Suprapubic skin (tissue), 4 donors: ENCODE data around the gene RNU1-4. TPM values are rescaled to one million over a fixed set of nuclear protein-coding genes. Genes with fewer than 3 reads are reported as not detected.
"Not testable (repeated sequence)": the region's sequence is repeated elsewhere in the genome, so short reads cannot be mapped to it uniquely, and the experiment has no call there.

Experiments used
- DNase-seq, 2 donors: peaks; one replicate each; pipeline ENCODE4 v3.0.0-alpha.2; 2019; ENCODE audit warnings: low spot score in 2 of 2
- H3K27ac ChIP-seq: fragments of 200-600 bp; sonication (generic); one replicate; pipeline ENCODE4 v1.5.1; 2019
- H3K27me3 ChIP-seq: fragments of 200-600 bp; sonication (generic); one replicate; pipeline ENCODE4 v1.5.1; 2019
- H3K36me3 ChIP-seq: fragments of 200-600 bp; sonication (generic); one replicate; pipeline ENCODE4 v1.5.1; 2019
- H3K4me1 ChIP-seq: fragments of 200-600 bp; sonication (generic); one replicate; pipeline ENCODE4 v1.5.1; 2019
- H3K4me3 ChIP-seq: fragments of 200-600 bp; sonication (generic); one replicate; pipeline ENCODE4 v1.5.1; 2019; ENCODE audit warnings: mild to moderate bottlenecking
- H3K9me3 ChIP-seq: fragments of 200-600 bp; sonication (generic); one replicate; pipeline ENCODE4 v1.5.1; 2019
- WGBS: methylation state at CpG from one replicate; pipeline ENCODE4 v1.1.5; 2018; 5-methylcytosine and 5-hydroxymethylcytosine counted together
- total RNA-seq, 4 donors: library from RNA; depleted of rRNA; stranded (reverse); fragments of >200 nt; gene quantifications; one replicate each; pipeline ENCODE4 v1.1.0, GENCODE V29; 2016

RNU1-4 gene
- under 1 TPM; under 0.01 TPM for total RNA-seq

DNA sequence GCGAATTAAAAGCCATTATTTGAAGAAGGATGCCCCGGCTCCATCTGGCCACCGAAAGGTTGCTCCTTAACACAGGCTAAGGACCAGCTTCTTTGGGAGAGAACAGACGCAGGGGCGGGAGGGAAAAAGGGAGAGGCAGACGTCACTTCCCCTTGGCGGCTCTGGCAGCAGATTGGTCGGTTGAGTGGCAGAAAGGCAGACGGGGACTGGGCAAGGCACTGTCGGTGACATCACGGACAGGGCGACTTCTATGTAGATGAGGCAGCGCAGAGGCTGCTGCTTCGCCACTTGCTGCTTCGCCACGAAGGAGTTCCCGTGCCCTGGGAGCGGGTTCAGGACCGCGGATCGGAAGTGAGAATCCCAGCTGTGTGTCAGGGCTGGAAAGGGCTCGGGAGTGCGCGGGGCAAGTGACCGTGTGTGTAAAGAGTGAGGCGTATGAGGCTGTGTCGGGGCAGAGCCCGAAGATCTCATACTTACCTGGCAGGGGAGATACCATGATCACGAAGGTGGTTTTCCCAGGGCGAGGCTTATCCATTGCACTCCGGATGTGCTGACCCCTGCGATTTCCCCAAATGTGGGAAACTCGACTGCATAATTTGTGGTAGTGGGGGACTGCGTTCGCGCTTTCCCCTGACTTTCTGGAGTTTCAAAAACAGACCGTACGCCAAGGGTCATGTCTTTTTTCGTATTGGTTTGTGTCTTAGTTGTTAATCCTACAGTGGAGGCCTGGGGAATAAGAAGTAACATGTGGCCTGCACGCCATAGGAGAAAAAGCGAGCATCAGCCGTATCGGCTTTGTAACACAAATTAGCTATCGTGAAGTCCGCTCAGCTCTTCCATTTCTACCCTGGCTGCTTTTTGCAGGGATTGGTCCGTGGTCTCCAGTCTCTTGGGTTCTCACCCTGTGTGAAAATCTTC is at the start of gene RNU1-4:
TSS of gene RNU1-4 (plus strand) at position 470 of the 918 bp plus-strand sequence.
- H3K4me1 ChIP-seq, H3K9me3 ChIP-seq, DNase-seq, H3K27ac ChIP-seq, H3K4me3 ChIP-seq, H3K27me3 ChIP-seq, H3K36me3 ChIP-seq: not testable (repeated sequence)
- WGBS: no CpG with 5 or more reads among the region's 46 CpGs

DNA sequence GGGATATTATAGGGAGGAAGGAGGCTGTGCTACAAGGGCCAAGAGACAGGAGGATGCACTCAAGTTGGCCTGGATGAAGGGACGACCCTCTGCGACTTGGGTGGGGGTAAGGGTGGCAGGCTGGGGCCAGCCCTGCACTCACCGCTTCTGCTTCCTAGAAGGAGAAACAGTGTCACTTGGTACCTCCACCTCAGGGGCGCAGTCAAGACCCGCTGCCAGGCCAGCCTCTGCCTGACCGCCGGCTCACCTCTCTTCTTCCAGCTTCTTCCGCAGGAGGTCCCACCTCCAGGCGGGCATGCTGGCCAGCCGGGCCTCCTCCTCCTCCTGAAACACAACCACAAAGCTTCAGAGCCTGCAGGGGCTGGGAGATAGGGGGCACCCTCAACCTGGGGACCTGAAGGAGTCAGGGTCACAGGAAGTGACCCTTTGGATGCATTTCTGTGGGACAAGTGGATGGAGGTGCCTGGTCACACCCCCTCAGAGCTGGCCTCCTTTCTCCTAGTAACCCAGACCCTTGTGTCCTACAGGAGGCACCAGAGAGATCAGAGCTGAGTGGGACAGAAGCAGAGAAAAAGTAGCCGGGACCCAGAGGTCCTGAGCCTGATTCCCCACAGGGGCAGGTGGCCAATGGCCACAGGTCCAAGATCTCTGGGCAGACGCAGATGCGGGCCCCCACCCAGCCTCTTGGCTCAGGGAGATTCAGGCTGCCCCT is 49.2 kb upstream of the RNU1-4 start:
- H3K27me3 ChIP-seq: peaks cover 11% of the 10 kb centered on the region
- not testable (repeated sequence) for H3K27ac ChIP-seq, H3K9me3 ChIP-seq, H3K4me1 ChIP-seq, H3K36me3 ChIP-seq, DNase-seq, H3K4me3 ChIP-seq
- WGBS: no CpG with 5 or more reads among the region's 13 CpGs

GRCh38 chr1:16692283-16692682 is 48.0 kb upstream of the RNU1-4 start:
- not testable (repeated sequence) for H3K9me3 ChIP-seq, DNase-seq, H3K27ac ChIP-seq, H3K4me1 ChIP-seq, H3K36me3 ChIP-seq, H3K4me3 ChIP-seq
- H3K27me3 ChIP-seq: peaks cover 19% of the 10 kb centered on the region
- no CpG with 5 or more reads among the region's 39 CpGs for WGBS

- H3K4me1 ChIP-seq, H3K36me3 ChIP-seq, H3K9me3 ChIP-seq, H3K4me3 ChIP-seq, H3K27ac ChIP-seq, DNase-seq: not testable (repeated sequence)
- H3K27me3 ChIP-seq: peaks cover 16% of the 10 kb centered on the region
- WGBS: no CpG with 5 or more reads among the region's 79 CpGs
Measured at GRCh38 chr1:16692717-16693448, 47.4 kb upstream of the RNU1-4 start.

- H3K9me3 ChIP-seq, H3K36me3 ChIP-seq, H3K4me1 ChIP-seq, H3K27ac ChIP-seq, DNase-seq, H3K4me3 ChIP-seq: not testable (repeated sequence)
- 16% methylated on average over 15 of the region's 96 CpGs for WGBS
- peaks cover 18% of the 10 kb centered on the region for H3K27me3 ChIP-seq
Measured at GRCh38 chr1:16693449-16694307, 46.6 kb upstream of the RNU1-4 start.

DNA sequence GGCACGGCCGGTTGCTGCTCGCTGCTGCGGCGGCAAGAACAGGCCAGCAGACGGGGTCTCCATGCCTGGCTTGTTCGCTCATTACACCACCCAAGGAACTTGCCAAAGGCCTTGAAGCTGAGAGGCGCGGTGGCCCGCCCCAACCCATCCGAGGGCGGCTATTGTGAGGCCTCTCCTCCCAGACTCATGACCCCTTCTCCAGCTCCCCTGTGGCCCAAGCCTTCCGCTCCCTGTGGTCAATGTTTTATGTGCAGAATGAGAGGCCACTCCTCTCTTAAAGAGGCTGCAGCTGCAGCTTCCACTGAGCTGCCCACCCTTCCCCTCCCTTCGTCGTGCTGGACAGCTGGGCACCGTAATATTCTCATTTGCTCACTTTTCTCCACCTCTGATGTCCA is 46.0 kb upstream of the RNU1-4 start:
- not testable (repeated sequence) for H3K4me3 ChIP-seq, DNase-seq, H3K36me3 ChIP-seq, H3K27ac ChIP-seq, H3K9me3 ChIP-seq, H3K4me1 ChIP-seq
- 60% methylated on average over 1 of the region's 16 CpGs for WGBS
- peaks cover 20% of the 10 kb centered on the region for H3K27me3 ChIP-seq

DNA sequence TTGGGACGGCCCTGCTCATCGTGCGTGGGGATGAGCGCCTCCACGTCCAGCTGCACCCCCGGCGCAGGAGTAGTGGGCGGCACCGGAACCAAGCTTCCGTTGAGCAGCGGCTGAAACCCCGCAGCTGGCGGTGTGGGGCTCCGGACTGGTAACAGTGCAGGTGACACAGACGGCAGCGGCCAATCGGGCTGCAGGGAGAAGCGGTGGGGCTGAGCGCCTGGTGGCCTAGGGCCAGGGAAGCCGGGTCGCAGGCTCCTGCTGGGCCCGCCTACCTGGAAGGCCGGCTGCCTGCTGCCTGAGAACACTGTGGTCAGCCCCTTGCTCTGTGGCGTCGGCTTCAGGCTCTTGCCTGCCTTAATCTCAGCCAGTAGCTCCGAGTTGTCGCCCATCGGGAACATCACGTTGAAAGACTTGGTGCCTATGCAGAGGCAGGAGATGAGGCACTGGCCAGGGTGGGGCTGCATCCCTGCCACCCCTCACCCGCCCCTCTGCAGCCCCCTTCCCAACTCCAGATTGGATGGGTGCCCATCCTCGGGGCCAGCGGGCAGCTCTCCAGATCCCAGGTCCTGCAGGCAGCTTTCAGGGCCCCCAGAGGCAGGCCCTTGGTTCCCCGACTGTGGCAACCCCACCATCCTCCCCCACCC is 43.7 kb upstream of the RNU1-4 start:
- not testable (repeated sequence) for H3K27ac ChIP-seq, H3K4me3 ChIP-seq, H3K9me3 ChIP-seq, H3K36me3 ChIP-seq, DNase-seq, H3K4me1 ChIP-seq
- WGBS: 63% methylated on average over 4 of the region's 33 CpGs
- H3K27me3 ChIP-seq: peaks cover 26% of the 10 kb centered on the region

GRCh38 chr1:16697152-16697551 is 43.2 kb upstream of the RNU1-4 start:
- H3K27ac ChIP-seq, H3K4me1 ChIP-seq, H3K9me3 ChIP-seq, H3K36me3 ChIP-seq, H3K4me3 ChIP-seq, DNase-seq: not testable (repeated sequence)
- H3K27me3 ChIP-seq: peaks cover 27% of the 10 kb centered on the region
- no CpG with 5 or more reads among the region's 7 CpGs for WGBS

DNA sequence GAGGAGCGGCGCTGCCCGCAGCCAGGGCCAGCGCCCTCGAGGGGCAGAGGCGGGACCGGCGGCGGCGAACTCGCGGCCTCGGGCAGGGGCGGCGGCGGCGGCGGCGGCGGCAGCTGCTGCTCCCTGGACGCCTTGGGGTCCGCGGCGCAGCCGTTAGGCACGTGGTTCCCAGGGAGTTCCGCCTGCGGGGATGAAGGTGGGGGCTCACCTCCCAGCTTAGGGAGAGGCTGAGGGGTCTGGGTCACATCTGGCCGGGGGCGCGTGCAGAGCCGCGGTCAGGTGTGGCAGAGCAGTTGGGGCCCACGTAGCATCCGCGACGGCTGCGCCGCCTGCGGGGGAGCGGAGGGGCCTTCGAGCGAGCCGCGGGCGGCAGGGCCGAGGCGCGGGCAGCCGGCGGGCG is 40.9 kb upstream of the RNU1-4 start:
- H3K4me1 ChIP-seq, DNase-seq, H3K4me3 ChIP-seq, H3K36me3 ChIP-seq, H3K27ac ChIP-seq, H3K9me3 ChIP-seq: not testable (repeated sequence)
- no CpG with 5 or more reads among the region's 52 CpGs for WGBS
- H3K27me3 ChIP-seq: peaks cover 25% of the 10 kb centered on the region

GRCh38 chr1:16700138-16700895 is 40.0 kb upstream of the RNU1-4 start:
- H3K4me1 ChIP-seq, H3K9me3 ChIP-seq, H3K4me3 ChIP-seq, H3K36me3 ChIP-seq, H3K27ac ChIP-seq, DNase-seq: not testable (repeated sequence)
- no CpG with 5 or more reads among the region's 57 CpGs for WGBS
- H3K27me3 ChIP-seq: peaks cover 25% of the 10 kb centered on the region

DNA sequence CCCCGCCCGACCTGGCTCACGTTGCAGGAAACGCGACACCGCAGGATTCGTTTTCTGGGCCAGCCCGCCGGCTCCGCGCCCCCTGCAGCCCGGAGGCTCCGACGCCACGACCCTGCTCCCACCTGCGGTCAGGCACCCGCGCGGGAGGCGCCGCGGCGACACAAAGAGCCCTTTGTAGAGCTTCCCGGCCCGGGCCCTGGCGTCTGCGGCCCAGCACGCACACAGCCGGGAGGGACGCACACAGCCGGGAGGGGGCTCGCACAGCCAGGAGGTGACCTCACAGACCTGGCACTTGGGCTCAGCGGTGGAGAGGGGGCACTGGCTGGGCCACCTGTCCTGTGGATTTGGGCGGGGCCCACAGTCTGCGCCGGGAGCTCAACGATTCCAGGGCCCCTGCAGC is 39.1 kb upstream of the RNU1-4 start:
- not testable (repeated sequence) for H3K4me1 ChIP-seq

DNA sequence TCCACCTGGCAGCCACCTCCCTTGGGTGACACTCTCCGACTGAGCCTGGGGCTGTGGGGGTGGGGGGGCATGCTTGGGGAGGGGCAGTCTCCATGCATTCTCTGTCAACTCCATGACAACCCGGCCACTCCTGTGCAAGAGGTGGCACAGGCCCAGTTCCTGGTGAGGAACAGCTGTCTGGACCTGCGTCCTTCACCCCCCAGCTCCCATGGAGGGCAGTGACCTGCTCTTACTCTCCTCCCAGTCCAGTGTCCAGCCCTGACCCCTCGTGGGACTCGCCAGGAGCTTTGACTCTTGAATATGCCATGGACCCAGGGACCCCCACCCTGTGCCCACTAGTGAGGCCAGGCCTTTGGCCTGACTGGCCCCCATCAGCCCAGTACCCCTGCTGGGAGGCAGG is 38.0 kb upstream of the RNU1-4 start:
- H3K4me3 ChIP-seq, H3K4me1 ChIP-seq, H3K9me3 ChIP-seq, DNase-seq, H3K27ac ChIP-seq, H3K36me3 ChIP-seq: not testable (repeated sequence)
- H3K27me3 ChIP-seq: peaks cover 15% of the 10 kb centered on the region
- WGBS: no CpG with 5 or more reads among the region's 5 CpGs

More for the DNA sequence above, 39.1 kb upstream of the RNU1-4 start:
- not testable (repeated sequence) for H3K9me3 ChIP-seq, H3K36me3 ChIP-seq, H3K4me3 ChIP-seq, H3K27ac ChIP-seq, DNase-seq
- no CpG with 5 or more reads among the region's 37 CpGs for WGBS
- peaks cover 25% of the 10 kb centered on the region for H3K27me3 ChIP-seq
